NCI-H82 (cell line): ENCODE measurements around the gene ZFP36L1.

Experiments
- DNase-seq: peaks from one replicate; lab custom pipeline; 2025; lab: John Stamatoyannopoulos, UW

Gene ZFP36L1

GRCh38 chr14:68816183-68816942, 23.5 kb upstream of the ZFP36L1 start:
- DNase-seq = peak; percentile 78

- DNase-seq = no peak
Observed at GRCh38 chr14:68815298-68816182, 22.7 kb upstream of the ZFP36L1 start.

GRCh38 chr14:68814539-68815297, 21.9 kb upstream of the ZFP36L1 start:
- peak; percentile 28 for DNase-seq

GRCh38 chr14:68814238-68814538, 21.3 kb upstream of the ZFP36L1 start:
- DNase-seq = no peak

- no peak for DNase-seq
Observed at GRCh38 chr14:68813318-68813838, 20.5 kb upstream of the ZFP36L1 start.

GRCh38 chr14:68811171-68811570, 18.3 kb upstream of the ZFP36L1 start:
- no peak for DNase-seq

GRCh38 chr14:68810173-68811153, 17.6 kb upstream of the ZFP36L1 start:
- no peak for DNase-seq

- DNase-seq = no peak
Observed at GRCh38 chr14:68809524-68809923, 16.7 kb upstream of the ZFP36L1 start.

- no peak for DNase-seq
Observed at GRCh38 chr14:68808696-68809480, 16.0 kb upstream of the ZFP36L1 start.

GRCh38 chr14:68807987-68808386, 15.1 kb upstream of the ZFP36L1 start:
- no peak for DNase-seq

GRCh38 chr14:68807148-68807600, 14.3 kb upstream of the ZFP36L1 start:
- no peak for DNase-seq

- DNase-seq = no peak
Observed at GRCh38 chr14:68806526-68807147, 13.8 kb upstream of the ZFP36L1 start.

GRCh38 chr14:68805414-68805813, 12.5 kb upstream of the ZFP36L1 start:
- no peak for DNase-seq

- DNase-seq = no peak
Observed at GRCh38 chr14:68801631-68802030, 8.8 kb upstream of the ZFP36L1 start.

GRCh38 chr14:68800953-68801352, 8.1 kb upstream of the ZFP36L1 start:
- no peak for DNase-seq

- no peak for DNase-seq
Observed at GRCh38 chr14:68800390-68800789, 7.5 kb upstream of the ZFP36L1 start.

- no peak for DNase-seq
Observed at GRCh38 chr14:68798621-68799020, 5.8 kb upstream of the ZFP36L1 start.

- no peak for DNase-seq
Observed at GRCh38 chr14:68797121-68797670, 4.3 kb upstream of the ZFP36L1 start.

GRCh38 chr14:68796418-68797101, 3.7 kb upstream of the ZFP36L1 start:
- no peak for DNase-seq
